Upper lobe of left lung (tissue), 6 donors: ENCODE measurements around the gene TMEM176B. TPM values are rescaled to one million over a fixed set of nuclear protein-coding genes. Genes with fewer than 3 reads are reported as not detected.
A peak's percentile ranks its signal among the peaks of the same experiment; 100 is the strongest.

ENCODE experiments used
- ATAC-seq, 2 donors: fragments of 200-7000 bp; cut with Tn5 transposase; one replicate each; pipeline ENCODE4 v1.9.1; 2022; ENCODE audit warnings: mild to moderate bottlenecking in 2 of 2, moderate library complexity in 2 of 2; ENCODE audit not compliant: low FRiP score in 2 of 2
- DNase-seq, 2 donors: peaks; one replicate each; pipeline ENCODE4 v3.0.0-alpha.2; 2019 to 2020
- H3K27ac ChIP-seq, 4 donors: fragments of 200-600 bp; sonication (generic); one replicate each; pipeline ENCODE4 v1.5.1; 2016 to 2019
- H3K27me3 ChIP-seq, 4 donors: fragments of 200-600 bp; sonication (generic); one replicate each; pipeline ENCODE4 v1.5.1; 2017 to 2019
- H3K36me3 ChIP-seq, 4 donors: fragments of 200-600 bp; sonication (generic); one replicate each; pipeline ENCODE4 v1.5.1; 2016 to 2019
- H3K4me1 ChIP-seq, 4 donors: fragments of 200-600 bp; sonication (generic); one replicate each; pipeline ENCODE4 v1.5.1; 2018 to 2019
- H3K4me3 ChIP-seq, 4 donors: fragments of 200-600 bp; sonication (generic); one replicate each; pipeline ENCODE4 v1.5.1; 2017 to 2019; ENCODE audit warnings: mild to moderate bottlenecking in 2 of 4, moderate library complexity in 1 of 4
- H3K9me3 ChIP-seq, 4 donors: fragments of 200-600 bp; sonication (generic); one replicate each; pipeline ENCODE4 v1.5.1; 2018 to 2019
- CTCF ChIP-seq, 6 experiments: fragments of 450-650 bp in 4 of 6; fragments of 200-600 bp in 2 of 6; sonication (generic) in 2 of 6; IDR thresholded peaks; one replicate each; pipeline ENCODE4 v1.5.1; 2016 to 2019; ENCODE audit warnings: antibody characterized with exemption in 6 of 6
- EP300 ChIP-seq, 4 donors: sonication (generic); formaldehyde crosslinking; IDR thresholded peaks; one replicate each; pipeline ENCODE4 v1.5.1; 2017; ENCODE audit warnings: antibody characterized with exemption in 4 of 4, control low read depth in 2 of 4
- POLR2A ChIP-seq, 4 donors: fragments of 450-650 bp; IDR thresholded peaks; one replicate each; pipeline ENCODE4 v1.5.1; 2016 to 2017; ENCODE audit warnings: antibody characterized with exemption in 4 of 4, mild to moderate bottlenecking in 2 of 4
- POLR2AphosphoS5 ChIP-seq, 2 donors: sonication (generic); formaldehyde crosslinking; IDR thresholded peaks; one replicate each; pipeline ENCODE4 v1.5.1; 2017; ENCODE audit warnings: antibody characterized with exemption in 2 of 2
- WGBS, 2 donors: methylation state at CpG; one replicate each; pipeline ENCODE4 v1.1.5; 2017 to 2018; 5-methylcytosine and 5-hydroxymethylcytosine counted together
- total RNA-seq, 6 donors: library from RNA; depleted of rRNA in 4 of 6; stranded (reverse); fragments of >200 nt in 4 of 6; gene quantifications; one replicate each; pipeline versions ENCODE4 v1.1.0 to v1.2.1, GENCODE V29; 2016 to 2021
- donor health status: DM: no; HTN: no; CAD: no; lungs with moderate emphysema.
- donor health status: DM: no; HTN: yes; CAD: no; lungs with severe emphysema.

Gene TMEM176B
- total RNA-seq, 6 donors from 2014 or later: 10.5 to 82.8 (median 27.4) TPM

GRCh38 chr7:150769768-150770167, 30.4 kb downstream of the TMEM176B start:
- ATAC-seq: no peak

GRCh38 chr7:150766334-150766709, 33.8 kb downstream of the TMEM176B start:
- no peaks in the 10 kb centered on the region for H3K36me3 ChIP-seq

More at GRCh38 chr7:150769768-150770167, 30.4 kb downstream of the TMEM176B start:
- H3K27ac ChIP-seq: no peak overlapping the region
- H3K36me3 ChIP-seq: no peaks in the 10 kb centered on the region
- H3K4me1 ChIP-seq: peaks cover 0 to 6% (median 0%) of the 10 kb centered on the region in 4 donors
- H3K9me3 ChIP-seq: peaks cover 0 to 9% (median 2%) of the 10 kb centered on the region in 4 donors
- 90 to 91% methylated on average over 4 of the region's 4 CpGs for WGBS, 2 donors
- DNase-seq: no peak
- no peaks in the 10 kb centered on the region for H3K27me3 ChIP-seq
- TF ChIP-seq CTCF (IDR thresholded peaks at IDR 0.05): no peak
- no peak for TF ChIP-seq EP300 (IDR thresholded peaks at IDR 0.05)
- TF ChIP-seq POLR2A (IDR thresholded peaks at IDR 0.05): no peak
- no peak for TF ChIP-seq POLR2AphosphoS5 (IDR thresholded peaks at IDR 0.05)
- no peak overlapping the region for H3K4me3 ChIP-seq

GRCh38 chr7:150759479-150759878, 40.7 kb downstream of the TMEM176B start:
- DNase-seq (no peak), ATAC-seq (no peak)
- H3K36me3 ChIP-seq: no peaks in the 10 kb centered on the region
- peaks cover 11 to 21% (median 14%) of the 10 kb centered on the region in 4 donors for H3K4me1 ChIP-seq
- no peak overlapping the region for H3K4me3 ChIP-seq
- TF ChIP-seq POLR2A (IDR thresholded peaks at IDR 0.05): no peak
- TF ChIP-seq POLR2AphosphoS5 (IDR thresholded peaks at IDR 0.05): no peak
- TF ChIP-seq CTCF (IDR thresholded peaks at IDR 0.05): no peak
- no peak for TF ChIP-seq EP300 (IDR thresholded peaks at IDR 0.05)
- no peak overlapping the region for H3K27ac ChIP-seq
- H3K9me3 ChIP-seq: no peaks in the 10 kb centered on the region
- no peaks in the 10 kb centered on the region for H3K27me3 ChIP-seq
- 76 to 84% methylated on average over 1 of the region's 1 CpG for WGBS, 2 donors

More at GRCh38 chr7:150766334-150766709, 33.8 kb downstream of the TMEM176B start:
- no peak for DNase-seq
- Histone ChIP-seq H3K4me1 (peaks cover 0 to 6% (median 0%) of the 10 kb centered on the region in 4 donors), H3K9me3 (no peaks in the 10 kb centered on the region), H3K27me3 (no peaks in the 10 kb centered on the region), H3K27ac (no peak overlapping the region), H3K4me3 (no peak overlapping the region)
- no peak for ATAC-seq
- TF ChIP-seq EP300 (IDR thresholded peaks at IDR 0.05): no peak

GRCh38 chr7:150756858-150757257, 43.3 kb downstream of the TMEM176B start:
- H3K9me3 ChIP-seq: no peaks in the 10 kb centered on the region
- ATAC-seq (no peak), DNase-seq (no peak)
- WGBS, 2 donors: 38 to 41% methylated on average over 1 of the region's 1 CpG
- H3K36me3 ChIP-seq: no peaks in the 10 kb centered on the region
- H3K27ac ChIP-seq: peak overlapping the region in 1 of 4 donors; percentile 54
- TF ChIP-seq CTCF (IDR thresholded peaks at IDR 0.05): peak in 5 of 6 experiments; percentile 32 to 53 (median 46)
- TF ChIP-seq POLR2AphosphoS5 (IDR thresholded peaks at IDR 0.05): no peak
- H3K4me1 ChIP-seq: peaks cover 11 to 24% (median 19%) of the 10 kb centered on the region in 4 donors
- H3K4me3 ChIP-seq: no peak overlapping the region
- no peaks in the 10 kb centered on the region for H3K27me3 ChIP-seq

GRCh38 chr7:150756166-150756565, 44.0 kb downstream of the TMEM176B start:
- TF ChIP-seq POLR2AphosphoS5 (IDR thresholded peaks at IDR 0.05) (no peak), EP300 (IDR thresholded peaks at IDR 0.05) (no peak), POLR2A (IDR thresholded peaks at IDR 0.05) (no peak), CTCF (IDR thresholded peaks at IDR 0.05) (no peak)
- Histone ChIP-seq H3K27me3 (no peaks in the 10 kb centered on the region), H3K4me1 (peaks cover 11 to 24% (median 19%) of the 10 kb centered on the region in 4 donors), H3K27ac (peak overlapping the region; percentile 53 to 68 (median 55)), H3K4me3 (no peak overlapping the region), H3K36me3 (no peaks in the 10 kb centered on the region), H3K9me3 (no peaks in the 10 kb centered on the region)
- DNase-seq (no peak), ATAC-seq (peak in 1 of 2 donors; percentile 19)
- 64 to 76% methylated on average over 3 of the region's 3 CpGs for WGBS, 2 donors
